Muscle layer of colon (tissue), 2 donors: Measurements from ENCODE around the gene RETREG1.

ENCODE experiments used
- H3K27ac ChIP-seq: one replicate; pipeline ENCODE4 v1.7.0; 2013; ENCODE audit warnings: low read depth, mild to moderate bottlenecking, low read length, moderate library complexity
- H3K27me3 ChIP-seq, 2 donors: one replicate each; pipeline ENCODE4 v1.7.0; 2013; ENCODE audit warnings: low read length in 2 of 2, mild to moderate bottlenecking in 2 of 2; ENCODE audit not compliant: insufficient read depth in 2 of 2, control insufficient read depth in 1 of 2
- H3K36me3 ChIP-seq: one replicate; pipeline ENCODE4 v1.7.0; 2013; ENCODE audit warnings: mild to moderate bottlenecking, low read length; ENCODE audit not compliant: insufficient read depth
- H3K4me1 ChIP-seq: one replicate; pipeline ENCODE4 v1.7.0; 2013; ENCODE audit warnings: mild to moderate bottlenecking, low read length; ENCODE audit not compliant: insufficient read depth
- H3K4me3 ChIP-seq, 2 donors: one replicate each; pipeline ENCODE4 v1.7.0; 2013; ENCODE audit warnings: low read length in 2 of 2, low read depth in 1 of 2, mild to moderate bottlenecking in 1 of 2, moderate library complexity in 1 of 2
- H3K9ac ChIP-seq: one replicate; pipeline ENCODE4 v1.7.0; 2013; ENCODE audit warnings: low read length
- H3K9me3 ChIP-seq: one replicate; pipeline ENCODE4 v1.7.0; 2013; ENCODE audit warnings: mild to moderate bottlenecking, low read length
- donor health status: abdominal sarcoma.
- donor health status: Adenocarcinoma of cecum.

The RETREG1 gene

DNA sequence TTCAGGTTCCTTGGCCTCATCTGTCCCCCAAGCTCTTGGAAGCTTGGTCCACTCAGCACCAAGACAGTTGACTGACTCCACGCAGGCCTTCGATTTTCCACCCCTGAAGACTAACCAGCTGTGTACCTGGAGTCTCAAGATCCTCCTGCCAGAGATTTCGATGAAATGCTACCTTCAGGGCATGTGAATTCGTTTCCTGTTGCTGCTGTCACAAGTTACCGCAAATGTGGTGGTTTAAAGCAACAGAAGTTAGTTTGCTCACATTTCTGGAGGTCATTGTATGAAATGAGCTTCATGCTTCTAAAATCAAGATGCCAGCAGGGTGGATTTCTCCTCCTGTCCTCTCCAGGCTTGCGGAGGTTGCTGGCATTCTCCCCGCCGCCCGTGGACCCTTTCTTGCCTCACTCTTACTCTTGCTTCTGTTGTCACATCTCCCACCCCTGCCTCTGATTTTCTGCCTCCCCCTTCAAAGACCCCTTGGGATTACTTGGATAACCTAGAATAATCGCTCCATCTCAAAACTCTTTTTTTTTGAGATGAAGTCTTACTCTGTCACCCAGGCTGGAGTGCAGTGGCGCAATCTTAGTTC is 27.6 kb upstream of the RETREG1 start:
- Histone ChIP-seq H3K27ac (no peak overlapping the region), H3K9me3 (no peaks in the 10 kb centered on the region), H3K27me3 (no peaks in the 10 kb centered on the region), H3K4me1 (no peaks in the 10 kb centered on the region), H3K9ac (no peak overlapping the region), H3K4me3 (no peak overlapping the region), H3K36me3 (no peaks in the 10 kb centered on the region)

- H3K4me1 ChIP-seq = no peaks in the 10 kb centered on the region
- no peaks in the 10 kb centered on the region for H3K9me3 ChIP-seq
- no peaks in the 10 kb centered on the region for H3K27me3 ChIP-seq
- no peaks in the 10 kb centered on the region for H3K36me3 ChIP-seq
- H3K9ac ChIP-seq = no peak overlapping the region
- no peak overlapping the region for H3K4me3 ChIP-seq
- no peak overlapping the region for H3K27ac ChIP-seq
These were observed 26.1 kb upstream of the RETREG1 start for GRCh38 chr5:16642867-16643266.

- no peak overlapping the region for H3K27ac ChIP-seq
These were observed 22.4 kb upstream of the RETREG1 start for GRCh38 chr5:16639206-16639605.

DNA sequence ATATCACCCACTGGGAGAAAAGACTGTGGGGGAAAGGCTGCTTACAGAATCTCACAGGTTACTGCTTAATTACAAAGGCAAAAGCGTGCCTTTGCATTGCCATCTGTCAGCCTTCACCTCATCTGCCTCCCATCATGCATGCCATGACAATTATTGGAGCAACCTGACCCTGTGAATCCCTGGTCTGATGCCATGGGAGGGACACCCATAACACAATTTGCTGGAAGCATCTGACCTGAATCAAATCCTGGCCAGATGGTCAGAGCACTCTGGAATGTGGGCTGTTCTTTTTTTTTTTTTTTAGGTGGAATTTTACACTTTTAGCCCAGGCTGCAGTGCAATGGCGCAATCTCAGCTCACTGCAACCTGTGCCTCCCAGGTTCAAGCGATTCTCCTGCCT is 11.6 kb upstream of the RETREG1 start:
- Histone ChIP-seq H3K36me3 (no peaks in the 10 kb centered on the region), H3K27me3 (no peaks in the 10 kb centered on the region), H3K27ac (no peak overlapping the region), H3K4me3 (no peak overlapping the region), H3K9me3 (no peaks in the 10 kb centered on the region), H3K9ac (no peak overlapping the region), H3K4me1 (no peaks in the 10 kb centered on the region)

More at GRCh38 chr5:16639206-16639605, 22.4 kb upstream of the RETREG1 start:
- H3K27me3 ChIP-seq = no peaks in the 10 kb centered on the region
- no peak overlapping the region for H3K4me3 ChIP-seq
- no peak overlapping the region for H3K9ac ChIP-seq
- H3K9me3 ChIP-seq = no peaks in the 10 kb centered on the region
- H3K36me3 ChIP-seq = no peaks in the 10 kb centered on the region
- H3K4me1 ChIP-seq = no peaks in the 10 kb centered on the region

DNA sequence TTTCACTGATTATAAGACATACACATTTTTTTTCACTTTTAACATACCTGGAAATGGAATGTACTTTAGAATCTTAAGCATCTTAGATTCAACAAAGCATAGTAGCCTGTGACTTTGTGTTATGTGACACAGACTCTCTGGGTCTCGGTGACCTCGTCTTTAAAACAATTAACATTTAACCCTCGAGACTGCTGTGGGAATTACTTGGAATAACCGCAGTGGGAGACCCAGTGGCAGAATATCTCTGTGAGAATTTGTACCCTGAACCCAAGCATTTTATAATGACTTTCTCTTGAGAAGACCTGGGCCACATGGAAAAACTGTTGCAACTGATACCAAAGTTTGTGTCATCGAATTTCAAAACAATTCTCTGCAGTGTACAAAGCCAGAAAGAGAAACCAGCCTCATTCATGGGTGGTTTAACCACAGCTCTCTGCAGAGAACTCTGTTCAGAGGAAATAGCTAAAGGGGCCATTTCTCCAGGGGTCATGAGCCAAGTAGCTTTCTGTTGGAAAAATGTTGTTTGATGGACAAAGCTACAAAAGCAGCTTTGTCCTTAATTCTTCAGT is 10.0 kb upstream of the RETREG1 start:
- Histone ChIP-seq H3K9ac (no peak overlapping the region), H3K27me3 (no peaks in the 10 kb centered on the region), H3K4me3 (no peak overlapping the region), H3K36me3 (no peaks in the 10 kb centered on the region), H3K4me1 (no peaks in the 10 kb centered on the region), H3K9me3 (no peaks in the 10 kb centered on the region), H3K27ac (no peak overlapping the region)

DNA sequence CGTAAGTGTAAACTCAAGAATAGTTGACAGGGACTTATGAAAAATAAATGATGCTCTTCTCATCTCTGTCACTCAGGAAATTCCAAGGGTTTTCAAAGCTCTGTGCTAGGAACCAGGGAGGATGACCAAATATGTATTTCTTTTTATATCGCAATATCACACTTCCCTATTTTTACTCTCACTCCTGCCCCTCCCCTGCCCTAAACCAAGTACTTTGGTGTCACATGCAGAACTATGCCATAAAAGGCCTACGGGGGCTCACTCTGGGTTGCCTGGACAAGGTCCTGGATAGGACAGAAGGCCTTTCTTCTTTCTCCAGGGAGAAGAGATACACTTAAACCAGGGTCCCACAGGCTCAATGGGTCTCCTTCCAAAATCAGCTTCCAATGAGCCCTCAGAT is 8.3 kb upstream of the RETREG1 start:
- Histone ChIP-seq H3K4me3 (no peak overlapping the region), H3K4me1 (no peaks in the 10 kb centered on the region), H3K9ac (no peak overlapping the region), H3K36me3 (no peaks in the 10 kb centered on the region), H3K27me3 (no peaks in the 10 kb centered on the region), H3K9me3 (no peaks in the 10 kb centered on the region), H3K27ac (no peak overlapping the region)

- H3K36me3 ChIP-seq = no peaks in the 10 kb centered on the region
- no peak overlapping the region for H3K4me3 ChIP-seq
- H3K27ac ChIP-seq = no peak overlapping the region
- peaks cover 7% of the 10 kb centered on the region for H3K4me1 ChIP-seq
- H3K9ac ChIP-seq = no peak overlapping the region
- no peaks in the 10 kb centered on the region for H3K9me3 ChIP-seq
- no peaks in the 10 kb centered on the region for H3K27me3 ChIP-seq
These were observed 2.3 kb upstream of the RETREG1 start for GRCh38 chr5:16619136-16619535.

GRCh38 chr5:16618138-16618897 is 1.5 kb upstream of the RETREG1 start:
- Histone ChIP-seq H3K36me3 (no peaks in the 10 kb centered on the region), H3K4me3 (no peak overlapping the region), H3K4me1 (peaks cover 7% of the 10 kb centered on the region), H3K9ac (no peak overlapping the region), H3K9me3 (no peaks in the 10 kb centered on the region), H3K27ac (no peak overlapping the region), H3K27me3 (no peaks in the 10 kb centered on the region)

- Histone ChIP-seq H3K36me3 (no peaks in the 10 kb centered on the region), H3K9ac (peak overlapping the region; percentile 39), H3K9me3 (no peaks in the 10 kb centered on the region), H3K27ac (no peak overlapping the region), H3K4me3 (peak overlapping the region; percentile 70 to 85), H3K27me3 (no peaks in the 10 kb centered on the region), H3K4me1 (peaks cover 7% of the 10 kb centered on the region)
These were observed 624 bp upstream of the RETREG1 start for GRCh38 chr5:16617274-16617968.

DNA sequence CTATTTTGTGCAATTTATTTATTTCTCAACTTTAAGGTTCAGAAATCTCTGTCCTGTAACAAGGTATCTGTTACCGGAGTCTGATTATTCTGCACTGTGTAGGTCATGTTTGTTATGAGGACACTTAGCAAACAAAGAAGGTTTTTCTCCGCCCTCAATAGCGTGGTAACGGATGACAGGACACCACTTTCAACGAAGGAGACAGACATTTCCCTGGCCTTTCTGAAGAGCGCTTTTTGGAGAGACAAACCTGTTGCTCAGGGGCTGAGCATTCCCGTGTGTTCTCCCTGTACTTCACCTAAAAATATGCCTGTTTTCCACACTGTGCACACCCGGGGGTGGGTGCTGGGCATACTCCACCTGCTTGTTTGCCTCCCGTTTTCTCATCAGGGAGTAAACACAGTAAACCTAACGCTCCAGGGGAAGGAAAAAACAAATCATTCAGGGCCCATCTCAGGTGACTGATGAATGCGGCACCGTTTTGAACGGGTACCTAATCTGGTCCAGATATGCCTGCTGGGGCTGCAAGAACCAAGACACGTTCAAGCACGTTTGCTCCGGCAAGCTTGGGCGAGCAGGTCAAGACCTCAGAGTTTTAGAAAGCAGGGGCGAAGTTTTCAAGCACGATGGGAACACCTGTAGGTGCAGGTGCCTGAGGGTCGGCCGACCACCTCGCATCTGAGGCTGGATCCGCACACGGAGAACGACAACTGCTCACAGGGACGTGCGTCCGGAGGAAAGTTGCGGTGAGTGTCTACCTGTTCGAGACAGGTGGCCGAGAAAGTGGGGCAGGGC is 859 bp downstream of the RETREG1 start:
- Histone ChIP-seq H3K36me3 (no peaks in the 10 kb centered on the region), H3K9ac (peak overlapping the region; percentile 36), H3K27me3 (no peaks in the 10 kb centered on the region), H3K4me3 (peak overlapping the region; percentile 70 to 85), H3K9me3 (no peaks in the 10 kb centered on the region), H3K27ac (peak overlapping the region; percentile 63), H3K4me1 (peaks cover 7% of the 10 kb centered on the region)

DNA sequence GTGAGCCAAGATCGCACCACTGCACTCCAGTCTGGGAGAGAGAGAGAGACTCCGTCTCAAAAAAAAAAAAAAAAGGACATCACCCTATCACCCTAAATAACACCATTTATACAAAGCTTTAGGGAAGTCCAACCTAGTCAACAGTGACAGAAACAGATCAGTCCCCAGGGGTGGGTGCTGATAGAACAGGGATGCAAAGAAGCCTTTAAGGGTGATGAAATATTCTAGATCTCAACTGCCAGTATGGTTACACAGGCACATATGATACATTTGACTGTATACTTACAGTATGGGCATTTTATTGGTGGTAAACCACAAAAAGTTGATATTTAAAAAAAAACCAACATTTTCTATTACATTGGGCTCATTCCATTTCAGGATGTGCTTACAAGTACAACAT is 4.8 kb downstream of the RETREG1 start:
- H3K4me1 ChIP-seq = peaks cover 7% of the 10 kb centered on the region
- H3K27ac ChIP-seq = no peak overlapping the region
- H3K9ac ChIP-seq = no peak overlapping the region

More for the DNA sequence above, 4.8 kb downstream of the RETREG1 start:
- Histone ChIP-seq H3K9me3 (no peaks in the 10 kb centered on the region), H3K4me3 (no peak overlapping the region), H3K27me3 (no peaks in the 10 kb centered on the region), H3K36me3 (no peaks in the 10 kb centered on the region)
